MCF 10A (cell line): ENCODE data around the gene OR2T6. TPM values are rescaled to one million over a fixed set of nuclear protein-coding genes. Genes with fewer than 3 reads are reported as not detected.

Source experiments
- BruUV-seq: library from RNA; stranded (reverse); fragments of 400-500 nt; replicated peaks from 2 replicates; lab custom pipeline; 2021; lab: Mats Ljungman, UMichigan
- CTCF ChIA-PET: fragments of 300-600 bp; sonication (Branson Sonifier 250); formaldehyde crosslinking; extraction: SDS; loops from one replicate; lab custom pipeline; 2021; ENCODE audit warnings: antibody characterized with exemption, inconsistent platforms; lab: Yijun Ruan, JAX
- POLR2A ChIA-PET: fragments of 300-600, 350-650 bp; sonication (Branson Sonifier 250); formaldehyde crosslinking; extraction: SDS; loops from one replicate; lab custom pipeline; 2020; ENCODE audit warnings: antibody characterized with exemption, inconsistent platforms; lab: Yijun Ruan, JAX
- DNase-seq: peaks from one replicate; pipeline ENCODE4 v3.0.0-alpha.2; 2018; ENCODE audit not compliant: unreplicated experiment
- H3K27ac Mint-ChIP-seq: one replicate; pipeline ENCODE4 v1.8.0; 2022; ENCODE audit warnings: mild to moderate bottlenecking, low read depth, mixed read lengths; ENCODE audit not compliant: unreplicated experiment
- H3K27me3 Mint-ChIP-seq: one replicate; pipeline ENCODE4 v1.8.0; 2022; ENCODE audit warnings: mixed read lengths; ENCODE audit not compliant: insufficient read depth, unreplicated experiment
- H3K36me3 Mint-ChIP-seq: one replicate; pipeline ENCODE4 v1.8.0; 2022; ENCODE audit warnings: mild to moderate bottlenecking, moderate library complexity, mixed read lengths; ENCODE audit not compliant: insufficient read depth, unreplicated experiment
- H3K4me1 Mint-ChIP-seq: one replicate; pipeline ENCODE4 v1.8.0; 2022; ENCODE audit warnings: mixed read lengths; ENCODE audit not compliant: insufficient read depth, unreplicated experiment
- H3K4me3 Mint-ChIP-seq: one replicate; pipeline ENCODE4 v1.8.0; 2022; ENCODE audit warnings: mild to moderate bottlenecking, moderate library complexity, mixed read lengths; ENCODE audit not compliant: unreplicated experiment
- H3K9me3 Mint-ChIP-seq: one replicate; pipeline ENCODE4 v1.8.0; 2022; ENCODE audit warnings: mixed read lengths; ENCODE audit not compliant: unreplicated experiment
- CTCF ChIP-seq: fragments of 200-600 bp; IDR thresholded peaks from one replicate; pipeline ENCODE4 v1.8.0; 2022; ENCODE audit warnings: antibody characterized with exemption, mild to moderate bottlenecking; ENCODE audit not compliant: unreplicated experiment
- intact Hi-C: fragments of 100-400 bp; cut with micrococcal nuclease; formaldehyde crosslinking; loops from 2 replicates; pipeline ENCODE4 v1.14.1; 2022
- total RNA-seq: library from RNA; stranded (reverse); gene quantifications from 2 replicates; pipeline ENCODE4 v1.2.3, GENCODE V29; 2022

OR2T6 gene
- total RNA-seq, 1 experiment from 2014 or later = not detected

- Mint-ChIP-seq H3K27ac (no peak overlapping the region), H3K27me3 (no peaks in the 10 kb centered on the region), H3K9me3 (peaks cover 2% of the 10 kb centered on the region), H3K36me3 (no peaks in the 10 kb centered on the region), H3K4me3 (no peak overlapping the region), H3K4me1 (peaks cover 21% of the 10 kb centered on the region)
- no peak for DNase-seq
- POLR2A ChIA-PET = interaction anchor here (0.7 kb wide), 1 partner anchor 19 kb away, joined by 3 read pairs; no protein-coding TSS in a partner anchor
- intact Hi-C loops = no loop called here
- BruUV-seq = no TSS peak
- CTCF ChIA-PET = interaction anchor here (0.5 to 1.4 kb wide), 7 partner anchors 12 to 693 kb away, joined by 3 to 6 read pairs (median 3); no protein-coding TSS in a partner anchor
- no peak for TF ChIP-seq CTCF
These were observed 1.4 kb downstream of the OR2T6 start for GRCh38 chr1:248376916-248377315.

- intact Hi-C loops = no loop called here
- Mint-ChIP-seq H3K9me3 (no peaks in the 10 kb centered on the region), H3K27me3 (no peaks in the 10 kb centered on the region), H3K4me3 (no peak overlapping the region), H3K36me3 (no peaks in the 10 kb centered on the region), H3K27ac (no peak overlapping the region), H3K4me1 (peaks cover 9% of the 10 kb centered on the region)
- TF ChIP-seq CTCF = no peak
- ChIA-PET CTCF (interaction anchor here (0.6 kb wide), 1 partner anchor 627 kb away, joined by 3 read pairs; no protein-coding TSS in a partner anchor), POLR2A (no interaction called here)
- no peak for DNase-seq
- no TSS peak for BruUV-seq
These were observed 5.3 kb downstream of the OR2T6 start for GRCh38 chr1:248380854-248381253.

- H3K9me3 Mint-ChIP-seq = peaks cover 9% of the 10 kb centered on the region
- H3K27me3 Mint-ChIP-seq = no peaks in the 10 kb centered on the region
- ChIA-PET POLR2A (interaction anchor here (0.6 kb wide), 1 partner anchor 173 kb away, joined by 3 read pairs; no protein-coding TSS in a partner anchor), CTCF (interaction anchor here (1.0 to 2.3 kb wide), 3 partner anchors 10 to 145 kb away, joined by 3 to 6 read pairs (median 5); no protein-coding TSS in a partner anchor)
- TF ChIP-seq CTCF = no peak
- no peak overlapping the region for H3K27ac Mint-ChIP-seq
- H3K4me1 Mint-ChIP-seq = no peaks in the 10 kb centered on the region
- intact Hi-C loops = no loop called here
- no peaks in the 10 kb centered on the region for H3K36me3 Mint-ChIP-seq
- no peak overlapping the region for H3K4me3 Mint-ChIP-seq
- BruUV-seq = no TSS peak
- no peak for DNase-seq
These were observed 12.9 kb downstream of the OR2T6 start for GRCh38 chr1:248388426-248388825.

GRCh38 chr1:248393050-248393449 is 17.5 kb downstream of the OR2T6 start:
- no TSS peak for BruUV-seq
- CTCF ChIA-PET = no interaction called here
- no peaks in the 10 kb centered on the region for H3K27me3 Mint-ChIP-seq
- TF ChIP-seq CTCF = no peak
- H3K4me3 Mint-ChIP-seq = no peak overlapping the region
- intact Hi-C loops = no loop called here
- H3K27ac Mint-ChIP-seq = no peak overlapping the region
- DNase-seq = no peak
- peaks cover 17% of the 10 kb centered on the region for H3K9me3 Mint-ChIP-seq
- POLR2A ChIA-PET = no interaction called here
- no peaks in the 10 kb centered on the region for H3K36me3 Mint-ChIP-seq
- no peaks in the 10 kb centered on the region for H3K4me1 Mint-ChIP-seq
